WTC11 (cell line): ENCODE measurements around the gene MYOC. TPM values are rescaled to one million over a fixed set of nuclear protein-coding genes. Genes with fewer than 3 reads are reported as not detected.
"Not testable (repeated sequence)": the region's sequence is repeated elsewhere in the genome, so short reads cannot be mapped to it uniquely, and the experiment has no call there.

Experiments
- ATAC-seq: fragments of 200-7000 bp; cut with Tn5 transposase; 2 replicates; pipeline ENCODE4 v1.10.0; 2021; ENCODE audit warnings: mild to moderate bottlenecking, moderate library complexity
- CTCF ChIA-PET: fragments of 300-600 bp; sonication (Branson Sonifier 250); formaldehyde crosslinking; loops from one replicate; lab custom pipeline; 2021; ENCODE audit warnings: antibody characterized with exemption; lab: Charles Lee
- POLR2A ChIA-PET: fragments of 350-600 bp; sonication (Branson Sonifier 250); formaldehyde crosslinking; loops from one replicate; lab custom pipeline; 2021; ENCODE audit warnings: antibody characterized with exemption; lab: Charles Lee
- DNase-seq: peaks from one replicate; pipeline ENCODE4 v3.0.0; 2021; ENCODE audit warnings: low spot score
- H3K27ac Mint-ChIP-seq: 2 replicates; pipeline ENCODE4 v1.8.0; 2021; ENCODE audit warnings: mixed read lengths
- H3K27me3 Mint-ChIP-seq: 2 replicates; pipeline ENCODE4 v1.8.0; 2021; ENCODE audit warnings: low read depth, mild to moderate bottlenecking, moderate library complexity, mixed read lengths
- H3K36me3 Mint-ChIP-seq: 2 replicates; pipeline ENCODE4 v1.8.0; 2021; ENCODE audit warnings: mixed read lengths
- H3K4me1 Mint-ChIP-seq: 2 replicates; pipeline ENCODE4 v1.8.0; 2022; ENCODE audit warnings: mixed read lengths
- H3K4me3 Mint-ChIP-seq: 2 replicates; pipeline ENCODE4 v1.8.0; 2021; ENCODE audit warnings: mild to moderate bottlenecking, moderate library complexity, mixed read lengths
- H3K9me3 Mint-ChIP-seq: 2 replicates; pipeline ENCODE4 v1.8.0; 2021; ENCODE audit warnings: mixed read lengths
- ATF2 ChIP-seq: sonication (generic); formaldehyde crosslinking; IDR thresholded peaks from 2 replicates; pipeline ENCODE4 v1.8.1; 2022; ENCODE audit warnings: low read depth, missing genetic modification reagents, borderline replicate concordance
- ATF3 ChIP-seq: sonication (generic); formaldehyde crosslinking; conservative IDR thresholded peaks from 2 replicates; pipeline ENCODE4 v1.8.1; 2022; ENCODE audit warnings: mild to moderate bottlenecking, missing genetic modification reagents
- CTCF ChIP-seq: fragments of 200-600 bp; IDR thresholded peaks from 2 replicates; pipeline ENCODE4 v1.8.0; 2022; ENCODE audit warnings: antibody characterized with exemption
- FOXP1 ChIP-seq: sonication (generic); formaldehyde crosslinking; IDR thresholded peaks from 2 replicates; pipeline ENCODE4 v1.8.0; 2022; ENCODE audit warnings: missing genetic modification reagents, mild to moderate bottlenecking, moderate library complexity, borderline replicate concordance
- GABPB1 ChIP-seq: sonication (generic); formaldehyde crosslinking; IDR thresholded peaks from 2 replicates; pipeline ENCODE4 v1.8.1; 2023; ENCODE audit warnings: mild to moderate bottlenecking, missing genetic modification reagents
- IRF1 ChIP-seq: sonication (generic); formaldehyde crosslinking; IDR thresholded peaks from 2 replicates; pipeline ENCODE4 v1.8.0; 2023; ENCODE audit warnings: missing genetic modification reagents
- JUN ChIP-seq: sonication (generic); formaldehyde crosslinking; IDR thresholded peaks from 2 replicates; pipeline ENCODE4 v1.8.0; 2023; ENCODE audit warnings: mild to moderate bottlenecking, missing genetic modification reagents
- KAT7 ChIP-seq: sonication (generic); formaldehyde crosslinking; IDR thresholded peaks from 2 replicates; pipeline ENCODE4 v1.8.1; 2023; ENCODE audit warnings: missing genetic modification reagents, mild to moderate bottlenecking, borderline replicate concordance
- MAX ChIP-seq: sonication (generic); formaldehyde crosslinking; IDR thresholded peaks from 2 replicates; pipeline ENCODE4 v1.8.0; 2022; ENCODE audit warnings: mild to moderate bottlenecking, missing genetic modification reagents
- MLX ChIP-seq: sonication (generic); formaldehyde crosslinking; IDR thresholded peaks from 2 replicates; pipeline ENCODE4 v1.8.1; 2023; ENCODE audit warnings: mild to moderate bottlenecking, missing genetic modification reagents, moderate library complexity
- MXD4 ChIP-seq: fragments of 250-450 bp; sonication (Bioruptor Pico); IDR thresholded peaks from 2 replicates; pipeline ENCODE4 v1.8.0; 2021; ENCODE audit warnings: mild to moderate bottlenecking, moderate library complexity, borderline replicate concordance
- NR1H2 ChIP-seq: sonication (generic); formaldehyde crosslinking; IDR thresholded peaks from 2 replicates; pipeline ENCODE4 v1.9.0; 2021; ENCODE audit warnings: mild to moderate bottlenecking, moderate library complexity, missing genetic modification reagents
- RELA ChIP-seq: sonication (generic); formaldehyde crosslinking; IDR thresholded peaks from 2 replicates; pipeline ENCODE4 v1.8.1; 2022; ENCODE audit warnings: missing genetic modification reagents, mild to moderate bottlenecking, borderline replicate concordance
- TEAD4 ChIP-seq: sonication (generic); formaldehyde crosslinking; IDR thresholded peaks from 2 replicates; pipeline ENCODE4 v1.8.0; 2022; ENCODE audit warnings: mild to moderate bottlenecking, missing genetic modification reagents
- TP53 ChIP-seq: sonication (generic); formaldehyde crosslinking; IDR thresholded peaks from 2 replicates; pipeline ENCODE4 v1.8.1; 2023; ENCODE audit warnings: mild to moderate bottlenecking, missing genetic modification reagents
- ZBTB21 ChIP-seq: sonication (generic); formaldehyde crosslinking; IDR thresholded peaks from 2 replicates; pipeline ENCODE4 v1.8.1; 2023; ENCODE audit warnings: mild to moderate bottlenecking, missing genetic modification reagents, borderline replicate concordance
- ZNF121 ChIP-seq: sonication (generic); formaldehyde crosslinking; IDR thresholded peaks from 2 replicates; pipeline ENCODE4 v1.8.0; 2023; ENCODE audit warnings: missing genetic modification reagents
- ZNF138 ChIP-seq: sonication (generic); formaldehyde crosslinking; conservative IDR thresholded peaks from 2 replicates; pipeline ENCODE4 v1.8.1; 2022; ENCODE audit warnings: mild to moderate bottlenecking, moderate library complexity, missing genetic modification reagents
- total RNA-seq: library from RNA; stranded (reverse); gene quantifications from 3 replicates; pipeline ENCODE4 v1.2.3, GENCODE V29; 2021

MYOC gene
- total RNA-seq, 1 experiment from 2014 or later = not detected

- DNase-seq = no peak
- Mint-ChIP-seq H3K4me1 (no peaks in the 10 kb centered on the region), H3K9me3 (no peaks in the 10 kb centered on the region), H3K27me3 (no peaks in the 10 kb centered on the region), H3K27ac (no peak overlapping the region), H3K4me3 (no peak overlapping the region), H3K36me3 (no peaks in the 10 kb centered on the region)
- TF ChIP-seq CTCF (no peak), IRF1 (no peak), NR1H2 (CRISPR knock-in tag) (no peak)
- ChIA-PET POLR2A (no interaction called here), CTCF (no interaction called here)
- no peak for ATAC-seq
Measured at GRCh38 chr1:171610385-171610784, 42.1 kb downstream of the MYOC start.

GRCh38 chr1:171606402-171606941 lies 46.0 kb downstream of the MYOC start:
- CTCF ChIA-PET = interaction anchor here (0.8 to 1.7 kb wide), 2 partner anchors 14 to 38 kb away, joined by 3 to 6 read pairs; no protein-coding TSS in a partner anchor
- no peak for TF ChIP-seq FOXP1
- TF ChIP-seq GABPB1 (CRISPR knock-in tag) = no peak
- TF ChIP-seq MXD4 = no peak
- TF ChIP-seq ATF2 (CRISPR knock-in tag) = no peak
- TF ChIP-seq ZNF121 (CRISPR knock-in tag) = no peak
- TF ChIP-seq ZBTB21 = no peak
- TF ChIP-seq MAX = no peak
- TF ChIP-seq ZNF138 = no peak
- no peak for TF ChIP-seq CTCF
- no peak for TF ChIP-seq JUN
- no peak for TF ChIP-seq TP53 (CRISPR knock-in tag)
- no peak for TF ChIP-seq ATF3 (CRISPR knock-in tag)
- TF ChIP-seq RELA = no peak
- no peak for TF ChIP-seq KAT7 (CRISPR knock-in tag)
- no peak for TF ChIP-seq MLX
- TF ChIP-seq TEAD4 (CRISPR knock-in tag) = no peak
- ATAC-seq = no peak
- Mint-ChIP-seq H3K36me3 (no peaks in the 10 kb centered on the region), H3K9me3 (no peaks in the 10 kb centered on the region), H3K4me1 (peaks cover 8% of the 10 kb centered on the region), H3K27me3 (no peaks in the 10 kb centered on the region), H3K4me3 (no peak overlapping the region), H3K27ac (no peak overlapping the region)
- POLR2A ChIA-PET = interaction anchor here (0.5 kb wide), 1 partner anchor 255 kb away, joined by 4 read pairs; no protein-coding TSS in a partner anchor
- DNase-seq = no peak

- H3K4me1 Mint-ChIP-seq, H3K27me3 Mint-ChIP-seq, H3K4me3 Mint-ChIP-seq, POLR2A ChIA-PET, H3K9me3 Mint-ChIP-seq, H3K27ac Mint-ChIP-seq, H3K36me3 Mint-ChIP-seq: not testable (repeated sequence)
- ATAC-seq (peak; percentile 60; the same call in 1 of the 2 replicates), DNase-seq (peak; percentile 13)
- CTCF ChIA-PET = interaction anchor here (0.5 to 1.5 kb wide), 4 partner anchors 11 to 141 kb away, joined by 3 to 8 read pairs (median 4); no protein-coding TSS in a partner anchor
Measured at GRCh38 chr1:171603042-171603441, 49.4 kb downstream of the MYOC start.
